Renal cortical epithelial cell (primary cell): ENCODE data around the gene ABHD3. TPM values are rescaled to one million over a fixed set of nuclear protein-coding genes. Genes with fewer than 3 reads are reported as not detected.
"Not testable (repeated sequence)": the region's sequence is repeated elsewhere in the genome, so short reads cannot be mapped to it uniquely, and the experiment has no call there.

Experiments used
- DNase-seq: peaks from one replicate; pipeline ENCODE4 v3.0.0-alpha.2; 2011; ENCODE audit warnings: low read depth
- total RNA-seq: library from RNA; depleted of rRNA; stranded (reverse); fragments of >200 nt; gene quantifications from 2 replicates; pipeline ENCODE4 v1.2.3, GENCODE V29; 2014

ABHD3 gene, protein sequence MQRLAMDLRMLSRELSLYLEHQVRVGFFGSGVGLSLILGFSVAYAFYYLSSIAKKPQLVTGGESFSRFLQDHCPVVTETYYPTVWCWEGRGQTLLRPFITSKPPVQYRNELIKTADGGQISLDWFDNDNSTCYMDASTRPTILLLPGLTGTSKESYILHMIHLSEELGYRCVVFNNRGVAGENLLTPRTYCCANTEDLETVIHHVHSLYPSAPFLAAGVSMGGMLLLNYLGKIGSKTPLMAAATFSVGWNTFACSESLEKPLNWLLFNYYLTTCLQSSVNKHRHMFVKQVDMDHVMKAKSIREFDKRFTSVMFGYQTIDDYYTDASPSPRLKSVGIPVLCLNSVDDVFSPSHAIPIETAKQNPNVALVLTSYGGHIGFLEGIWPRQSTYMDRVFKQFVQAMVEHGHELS
- 15.7 and 21.7 TPM in 2 replicates for total RNA-seq

DNA sequence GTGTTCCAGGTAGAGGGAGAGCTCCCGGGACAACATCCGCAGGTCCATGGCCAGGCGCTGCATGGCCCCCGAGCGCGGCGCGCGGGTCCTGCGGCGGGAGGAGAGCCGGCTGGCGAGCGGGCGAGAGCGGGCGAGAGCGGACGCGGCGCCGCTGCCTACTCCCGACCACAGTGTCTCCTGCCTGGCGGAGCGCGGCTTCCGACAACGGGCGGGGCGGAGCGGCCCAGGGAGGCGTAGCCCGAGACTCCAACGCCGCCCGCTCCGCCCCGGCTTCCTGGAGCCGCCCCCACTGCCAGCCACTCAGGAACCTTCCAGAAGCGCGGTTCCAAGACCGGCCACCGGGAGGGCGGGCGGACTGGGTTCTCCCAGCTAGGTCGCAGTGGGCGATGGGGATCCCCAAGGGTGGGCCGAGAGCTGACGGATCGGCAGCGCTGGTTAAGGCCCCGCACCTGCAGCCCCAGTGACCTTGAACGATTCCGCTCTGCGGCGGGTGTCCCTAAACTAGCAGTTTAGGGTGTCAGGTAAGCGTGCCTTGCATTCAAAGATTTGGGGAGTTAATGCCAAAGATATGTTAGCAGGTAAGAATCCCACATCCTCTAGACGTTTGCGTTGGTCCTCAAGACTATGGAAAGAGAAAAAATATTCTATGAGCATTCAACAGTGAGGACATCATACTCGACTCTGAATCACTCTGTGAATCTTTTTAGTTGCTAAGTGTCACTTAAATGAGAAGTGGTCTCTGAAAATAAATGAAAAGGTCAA, at the start of gene ABHD3:
ABHD3 (minus strand) TSS at position 172 of the 762 bp plus-strand sequence; CDS start at position 63, 109 bp downstream.
- peak; percentile 69 for DNase-seq

DNA sequence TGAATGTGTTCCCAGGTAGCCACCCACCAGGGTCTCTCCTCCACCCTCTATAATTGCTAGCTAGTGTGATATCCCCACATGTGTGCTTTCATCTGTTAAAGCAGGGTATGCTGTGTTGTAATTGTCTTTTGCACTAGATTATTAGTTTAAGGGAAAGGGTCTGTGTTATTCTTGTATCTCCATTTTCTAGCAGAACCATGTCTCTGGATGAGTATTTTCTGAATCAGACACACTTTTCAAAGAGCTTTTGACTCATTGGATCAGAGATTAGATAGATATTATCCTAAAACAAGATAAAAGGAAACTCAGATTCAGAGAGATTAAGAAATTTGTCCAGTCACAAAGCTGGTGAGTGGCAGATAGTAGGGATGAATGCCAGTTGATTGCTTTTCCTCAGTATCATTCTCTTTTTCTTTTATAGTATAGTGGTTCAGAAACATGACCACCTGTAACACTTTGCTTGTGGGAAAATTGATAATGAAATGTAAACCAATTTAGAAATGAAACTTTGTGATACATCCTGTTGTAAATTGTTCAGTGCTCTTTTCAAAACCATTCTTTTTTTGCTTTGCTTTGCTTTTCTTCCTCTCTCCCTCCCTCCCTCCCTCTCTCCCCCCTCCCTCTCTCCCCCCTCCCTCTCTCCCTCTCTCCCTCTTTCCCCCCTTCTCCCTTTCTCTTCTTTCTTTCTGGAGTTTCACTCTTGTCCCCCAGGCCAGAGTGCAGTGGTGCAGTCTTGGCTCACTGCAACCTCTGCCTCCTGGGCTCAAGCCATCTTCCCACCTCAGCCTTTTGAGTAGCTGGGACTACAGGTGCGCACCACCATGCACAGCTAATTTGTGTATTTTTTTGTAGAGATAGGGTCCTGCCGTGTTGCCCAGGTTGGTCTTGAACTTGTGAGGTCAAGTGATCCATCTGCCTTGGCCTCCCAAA, 43.5 kb upstream of the ABHD3 start:
- DNase-seq, result no peak

DNA sequence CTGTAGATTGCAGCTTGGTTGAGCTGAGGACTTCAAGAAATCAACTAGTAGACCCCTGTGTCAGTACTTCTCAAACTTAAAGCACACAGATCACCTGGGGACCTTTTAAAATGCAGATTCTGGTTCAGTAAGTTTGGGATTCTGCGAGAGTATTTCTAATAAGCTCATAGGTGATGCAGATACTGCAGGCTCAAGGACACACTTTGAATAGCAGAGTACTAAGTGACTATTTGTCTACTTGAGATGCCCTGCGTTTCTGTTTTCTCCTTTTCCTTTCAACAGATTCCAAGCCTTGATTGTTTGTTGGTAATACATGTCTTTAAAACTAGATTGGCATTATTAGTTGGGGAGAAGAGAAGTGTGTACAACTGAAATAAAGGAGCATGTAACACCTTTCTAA, 42.7 kb upstream of the ABHD3 start:
- DNase-seq, result no peak

DNA sequence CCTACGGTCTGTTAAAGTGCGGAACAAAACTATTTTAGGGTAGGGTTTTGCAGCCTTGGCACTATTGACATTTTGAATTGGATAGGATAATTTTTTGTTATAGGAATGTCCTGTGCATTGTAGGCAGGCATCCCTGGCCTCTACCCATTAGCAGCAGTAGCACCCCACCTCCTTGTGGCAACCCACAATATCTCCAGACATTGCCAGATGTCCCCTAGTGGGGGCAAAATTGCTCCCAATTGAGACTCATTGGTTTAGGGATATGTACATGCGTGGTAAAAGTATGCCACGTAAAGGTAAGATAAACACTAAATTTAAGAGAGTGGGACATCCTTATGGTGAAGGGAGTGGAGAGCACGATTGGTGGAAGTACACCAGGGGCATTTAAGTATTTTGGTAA, 40.7 kb upstream of the ABHD3 start:
- no peak for DNase-seq

DNA sequence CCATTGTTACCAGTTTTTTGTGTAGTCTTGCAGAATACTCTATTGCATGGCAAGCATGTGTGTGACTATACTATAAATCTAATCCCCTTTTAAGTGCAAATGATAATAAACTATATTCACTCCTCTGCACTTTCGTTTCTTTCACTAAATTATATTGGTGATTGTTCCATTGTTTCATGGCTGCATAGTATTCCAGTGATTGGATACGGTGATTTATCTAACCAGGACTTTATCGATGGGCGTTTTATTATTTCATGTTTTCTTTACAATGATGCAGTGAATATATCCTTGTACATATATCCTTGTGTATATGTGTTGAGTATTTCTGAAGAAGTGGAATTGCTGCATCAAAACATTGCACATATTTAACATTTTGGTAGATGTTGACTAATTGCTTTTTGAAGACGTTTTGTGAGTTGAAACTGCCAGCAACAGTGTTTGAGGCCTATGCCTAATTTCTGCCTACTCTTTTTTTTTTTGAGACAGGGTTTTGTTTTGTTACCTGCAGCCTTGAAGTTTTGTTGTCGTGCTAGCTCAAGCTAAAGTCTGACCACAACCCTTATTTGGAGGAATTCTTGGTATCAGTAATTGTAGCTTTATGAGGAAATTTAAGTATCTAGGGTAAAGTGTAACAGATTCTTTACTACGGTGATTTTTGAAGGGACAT, 38.7 kb upstream of the ABHD3 start:
- DNase-seq, result no peak

DNA sequence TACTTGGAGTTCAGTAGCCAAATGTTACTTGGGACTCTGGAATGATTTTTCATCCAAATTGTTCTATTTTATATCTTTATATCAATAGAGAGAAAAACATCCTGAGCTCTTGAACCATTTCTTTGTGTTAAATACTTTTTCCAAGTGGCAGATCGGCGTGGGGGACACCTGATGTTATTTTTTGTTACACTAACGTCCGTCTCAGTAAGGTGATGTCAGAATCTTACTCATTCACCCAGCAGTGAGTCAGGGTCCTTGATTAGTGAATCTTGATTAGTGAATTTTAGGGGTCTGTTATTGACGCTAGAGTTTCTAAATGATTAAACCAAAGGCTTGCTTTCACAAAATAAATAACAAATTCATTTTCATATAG, 37.7 kb upstream of the ABHD3 start:
- peak; percentile 36 for DNase-seq

DNA sequence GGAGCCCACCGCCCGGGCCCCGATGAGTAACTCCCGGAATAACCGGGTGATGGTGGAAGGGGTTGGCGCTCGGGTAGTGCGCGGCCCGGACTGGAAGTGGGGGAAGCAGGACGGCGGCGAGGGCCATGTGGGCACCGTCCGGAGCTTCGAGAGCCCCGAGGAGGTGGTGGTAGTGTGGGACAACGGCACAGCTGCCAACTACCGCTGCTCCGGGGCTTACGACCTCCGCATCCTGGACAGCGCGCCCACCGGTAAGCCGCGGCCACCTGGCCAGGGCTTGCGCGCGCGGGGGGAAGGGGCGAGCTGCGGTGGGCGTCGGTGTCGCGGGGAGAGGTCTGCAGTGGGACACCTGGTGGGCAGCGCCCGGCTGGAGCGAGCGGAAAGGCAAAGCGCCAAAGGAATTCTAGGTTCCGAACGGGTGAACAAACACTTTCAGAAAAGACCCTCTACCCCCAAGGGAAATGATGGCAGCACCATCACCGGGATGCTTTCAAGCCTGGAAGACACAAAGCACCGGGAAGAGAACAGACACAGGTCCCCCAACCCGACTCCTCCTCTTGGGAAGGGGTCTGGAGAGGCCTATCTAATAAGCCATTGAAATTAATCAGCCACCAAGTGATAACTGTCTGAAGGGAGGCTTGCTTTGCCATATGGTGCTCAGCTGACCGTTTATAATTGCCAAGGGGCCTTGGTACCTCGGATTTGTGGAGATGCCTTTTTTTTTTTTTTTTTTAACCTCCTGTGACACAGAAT, 37.2 kb upstream of the ABHD3 start:
- peak; percentile 11 for DNase-seq

DNA sequence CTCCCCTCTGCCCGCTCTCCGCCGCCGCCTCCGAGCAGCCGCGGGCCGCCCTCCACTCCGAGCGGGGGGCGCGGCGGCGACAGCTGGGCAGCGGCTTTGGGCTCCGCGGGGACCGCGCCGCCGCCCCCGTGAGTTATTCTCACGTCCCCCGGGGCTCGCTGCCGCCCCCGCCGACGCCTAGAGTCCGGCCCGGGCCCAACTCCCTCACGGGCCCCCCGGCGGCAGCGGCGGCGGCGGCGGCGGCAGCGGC, 36.7 kb upstream of the ABHD3 start:
- DNase-seq, result no peak

DNA sequence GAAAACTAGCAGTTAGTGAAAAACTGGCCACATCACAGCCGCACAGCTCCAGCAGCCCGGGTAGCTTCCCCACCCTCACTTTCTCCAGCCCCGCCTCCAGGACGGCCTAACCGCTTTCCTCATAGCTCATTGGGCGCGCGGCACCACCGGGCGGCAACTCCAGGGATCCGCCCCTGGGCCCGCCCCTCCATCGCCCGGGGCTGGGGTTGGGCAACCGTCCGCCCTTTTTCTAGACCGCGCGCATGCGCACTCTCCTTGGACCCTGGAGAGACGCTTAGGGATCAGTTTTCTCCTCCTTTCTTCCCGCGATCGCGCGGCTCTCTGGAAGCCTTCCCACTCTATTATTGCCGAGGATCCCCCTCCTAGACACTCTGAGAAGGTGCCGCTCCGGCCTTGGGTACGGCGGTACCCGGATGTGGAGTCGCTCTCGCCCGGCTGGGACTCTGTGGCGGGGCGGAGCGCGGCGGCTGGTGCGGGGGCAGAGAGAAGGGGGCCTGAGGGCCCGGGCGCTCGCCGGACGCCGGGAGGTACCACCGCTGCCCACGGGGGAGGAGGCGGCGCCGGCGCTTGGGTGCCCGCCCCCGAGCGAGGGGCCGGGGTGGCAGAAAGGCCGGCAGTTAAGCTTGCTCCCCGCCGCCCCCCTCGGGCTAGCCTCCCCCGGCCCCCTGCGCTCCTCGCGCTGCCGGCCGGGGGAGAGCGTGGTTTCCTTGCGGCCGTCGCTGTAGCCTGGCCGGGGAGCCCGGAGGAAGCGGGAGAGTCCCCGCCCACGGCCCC, 36.2 kb upstream of the ABHD3 start, which contains the start of gene MIB1:
MIB1 (plus strand) TSS at position 255 of the 774 bp plus-strand sequence. CDS start 792 bp downstream, outside the sequence.
- peak; percentile 87 for DNase-seq

DNA sequence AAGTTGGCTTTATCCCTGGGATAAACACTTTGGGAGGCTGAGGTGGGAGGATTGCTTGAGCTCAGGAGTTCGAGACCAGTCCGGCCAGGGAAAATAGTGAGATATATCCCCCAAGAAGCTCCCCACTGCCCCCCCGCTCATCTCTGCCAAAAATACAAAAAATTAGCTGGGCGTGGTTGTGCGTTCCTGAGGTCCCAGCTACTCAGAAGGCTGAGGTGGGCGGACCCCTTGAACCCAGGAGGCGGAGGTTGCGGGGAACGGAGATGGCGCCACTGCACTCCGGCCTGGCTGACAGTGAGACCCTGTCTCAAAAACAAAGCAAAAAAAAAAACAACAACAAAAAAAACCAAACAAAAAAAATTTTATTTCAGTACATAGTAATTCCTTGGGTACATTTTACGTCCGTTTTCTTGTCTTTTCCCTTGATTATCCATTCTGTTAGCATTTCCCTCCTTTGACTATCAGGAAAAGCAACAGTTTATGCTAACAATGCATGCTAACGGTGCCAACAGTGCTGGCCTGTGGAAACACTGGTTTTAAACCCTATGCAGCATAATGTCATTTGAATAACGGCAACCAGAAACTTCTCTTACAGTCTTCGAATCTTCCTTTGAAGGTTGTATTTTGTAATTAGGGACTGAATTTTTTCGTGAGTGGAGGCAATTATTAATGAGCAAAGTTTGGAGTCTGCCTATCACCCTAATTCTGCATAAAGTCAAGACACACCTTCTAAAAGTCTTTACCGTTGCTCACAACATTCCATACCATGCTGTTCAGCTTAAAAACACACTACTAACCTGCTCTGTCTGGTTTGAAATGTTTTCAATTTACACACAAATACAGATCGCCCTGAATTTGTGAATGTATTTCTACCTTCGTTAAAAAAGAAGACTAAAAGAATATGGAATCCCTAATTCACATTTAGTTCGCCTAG, 35.3 kb upstream of the ABHD3 start:
- DNase-seq, result no peak

DNA sequence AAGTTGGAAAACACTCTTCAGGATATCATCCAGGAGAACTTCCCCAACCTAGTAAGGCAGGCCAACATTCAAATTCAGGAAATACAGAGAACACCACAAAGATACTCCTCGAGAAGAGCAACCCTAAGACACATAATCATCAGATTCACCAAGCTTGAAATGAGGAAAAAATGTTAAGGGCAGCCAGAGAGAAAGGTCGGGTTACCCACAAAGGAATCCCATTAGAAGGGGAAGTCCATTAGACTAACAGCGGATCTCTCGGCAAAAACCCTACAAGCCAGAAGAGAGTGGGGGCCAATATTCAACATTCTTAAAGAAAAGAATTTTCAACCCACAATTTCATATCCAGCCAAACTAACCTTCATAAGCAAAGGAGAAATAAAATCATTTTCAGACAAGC, 32.4 kb upstream of the ABHD3 start:
- not testable (repeated sequence) for DNase-seq

DNA sequence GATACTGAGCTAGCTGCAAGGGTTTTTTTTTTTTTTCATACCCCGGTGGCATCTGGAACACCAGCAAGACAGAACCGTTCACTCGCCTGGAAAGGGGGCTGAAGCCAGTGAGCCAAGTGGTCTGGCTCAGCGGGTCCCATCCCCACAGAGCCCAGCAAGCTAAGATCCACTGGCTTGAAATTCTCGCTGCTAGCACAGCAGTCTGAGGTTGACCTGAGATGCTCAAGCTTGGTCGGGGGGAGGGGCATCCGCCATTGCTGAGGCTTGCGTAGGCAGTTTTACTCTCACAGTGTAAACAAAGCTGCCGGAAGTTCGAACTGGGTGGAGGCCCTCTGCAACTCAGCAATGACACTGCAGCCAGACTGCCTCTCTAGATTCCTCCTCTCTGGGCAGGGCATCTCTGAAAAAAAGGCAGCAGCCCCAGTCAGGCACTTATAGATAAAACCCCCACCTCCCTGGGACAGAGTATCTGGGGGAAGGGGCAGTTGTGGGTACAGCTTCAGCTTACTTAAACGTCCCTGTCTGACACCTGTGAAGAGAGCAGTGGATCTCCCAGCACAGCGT, 31.0 kb upstream of the ABHD3 start:
- DNase-seq, result no peak

DNA sequence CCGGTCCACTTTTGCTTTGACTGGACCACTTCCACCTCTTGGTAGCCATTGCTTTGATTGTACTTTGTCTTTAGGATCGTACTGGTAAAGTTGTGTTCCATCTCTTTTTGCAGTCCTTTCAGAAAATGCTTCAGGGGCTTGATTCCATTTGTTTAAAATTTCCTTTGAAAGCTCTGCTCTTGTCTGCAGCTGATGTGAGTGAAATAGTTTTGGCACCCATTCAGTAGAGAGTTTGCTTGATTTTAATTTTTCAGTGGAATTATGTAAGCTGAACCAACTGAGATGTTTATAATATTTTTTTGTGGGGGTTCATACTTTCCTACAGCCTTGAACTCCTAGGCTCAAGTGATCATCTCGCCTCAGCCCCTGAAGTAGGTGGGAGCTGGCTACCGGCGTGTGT, 28.4 kb upstream of the ABHD3 start:
- no peak for DNase-seq

DNA sequence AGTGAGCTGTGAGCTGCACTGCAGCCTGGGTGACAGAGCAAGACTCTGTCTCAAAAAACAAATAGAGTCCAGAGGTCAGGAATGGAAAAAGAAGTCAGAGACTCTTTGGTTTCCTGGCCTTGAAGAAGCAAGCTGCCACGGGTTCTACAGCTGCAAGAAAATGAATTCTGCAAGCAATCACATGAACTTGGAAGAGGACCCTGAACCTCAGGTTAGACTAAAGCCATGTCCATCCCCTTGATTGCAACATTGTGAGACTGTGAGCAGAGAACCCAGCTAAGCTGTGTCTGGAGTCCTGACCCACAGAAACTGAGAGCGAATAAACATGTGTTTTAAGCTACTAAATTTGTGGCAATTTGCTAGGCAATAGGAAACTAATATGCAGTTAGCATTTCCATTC, 23.1 kb upstream of the ABHD3 start:
- DNase-seq, result no peak

DNA sequence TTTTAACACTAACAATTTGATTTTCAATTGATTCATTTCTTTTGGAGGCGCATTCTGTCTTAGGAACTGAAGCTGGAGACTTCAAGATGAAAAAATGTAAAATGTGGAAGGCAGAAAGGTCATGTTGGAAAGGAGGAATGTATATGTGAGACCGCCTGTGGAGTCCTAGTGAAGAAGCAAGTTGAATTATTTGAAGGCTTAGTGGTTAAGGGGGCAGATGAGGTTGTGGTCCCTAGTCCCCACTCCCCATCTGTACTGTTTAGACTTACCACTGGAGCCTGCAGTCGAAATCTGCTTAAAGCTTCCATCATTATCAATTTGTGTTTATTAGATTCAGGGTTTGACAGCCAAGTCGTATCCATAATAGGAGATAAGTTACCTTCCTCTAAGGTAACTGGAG, 20.6 kb upstream of the ABHD3 start:
- DNase-seq, result no peak

DNA sequence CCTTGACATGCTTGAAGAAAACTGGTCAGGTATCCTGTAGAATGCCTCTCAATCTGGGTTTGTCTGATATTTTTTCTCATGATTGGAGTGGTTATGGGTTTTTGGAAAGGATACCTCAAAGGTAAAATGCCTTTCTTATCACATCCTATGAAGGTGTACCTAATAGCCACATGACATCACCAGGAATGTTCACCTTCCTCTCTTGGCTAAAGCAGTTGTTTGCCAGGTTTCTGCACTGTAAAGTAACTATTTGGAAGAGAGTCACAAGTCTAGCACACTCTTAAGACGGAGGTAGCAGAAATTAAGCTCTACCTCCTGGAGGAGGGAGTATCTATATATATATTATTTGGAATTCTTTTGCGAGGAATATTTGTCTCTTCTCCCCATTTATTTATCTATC, 18.1 kb upstream of the ABHD3 start:
- DNase-seq, result no peak

DNA sequence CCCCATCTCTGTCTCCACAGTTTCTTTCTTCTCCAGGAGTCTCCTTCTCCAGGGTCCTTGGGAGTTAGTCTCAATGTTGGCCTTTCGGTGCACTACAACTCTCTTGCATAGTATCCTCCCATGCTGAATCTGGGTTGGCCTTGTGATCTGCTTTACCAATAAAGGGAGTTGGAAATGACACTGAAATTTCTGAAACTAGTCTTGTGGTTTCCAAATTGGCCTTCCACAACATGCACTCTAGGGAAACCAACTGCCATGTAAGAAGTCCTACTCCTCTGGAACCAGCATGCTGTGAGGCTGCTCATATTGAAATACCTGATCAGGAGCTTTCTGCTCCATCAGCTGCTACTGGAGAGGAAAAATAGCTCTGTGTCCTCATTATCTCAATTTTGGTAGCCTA, 9.9 kb upstream of the ABHD3 start:
- no peak for DNase-seq

DNA sequence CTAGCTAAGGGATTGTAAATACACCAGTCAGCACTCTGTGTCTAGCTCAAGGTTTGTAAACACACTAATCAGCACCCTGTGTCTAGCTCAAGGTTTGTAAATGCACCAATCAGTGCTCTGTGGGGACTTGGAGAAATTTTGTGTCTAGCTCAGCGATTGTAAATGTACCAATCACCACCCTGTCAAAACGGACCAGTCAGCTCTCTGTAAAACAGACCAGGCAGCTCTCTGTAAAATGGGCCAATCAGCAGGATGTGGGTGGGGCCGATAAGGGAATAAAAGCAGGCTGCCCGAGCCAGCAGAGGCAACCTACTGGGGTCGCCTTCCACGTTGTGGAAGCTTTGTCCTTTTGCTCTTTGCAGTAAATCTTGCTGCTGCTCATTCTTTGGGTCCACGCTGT, 2.6 kb upstream of the ABHD3 start:
- not testable (repeated sequence) for DNase-seq

DNA sequence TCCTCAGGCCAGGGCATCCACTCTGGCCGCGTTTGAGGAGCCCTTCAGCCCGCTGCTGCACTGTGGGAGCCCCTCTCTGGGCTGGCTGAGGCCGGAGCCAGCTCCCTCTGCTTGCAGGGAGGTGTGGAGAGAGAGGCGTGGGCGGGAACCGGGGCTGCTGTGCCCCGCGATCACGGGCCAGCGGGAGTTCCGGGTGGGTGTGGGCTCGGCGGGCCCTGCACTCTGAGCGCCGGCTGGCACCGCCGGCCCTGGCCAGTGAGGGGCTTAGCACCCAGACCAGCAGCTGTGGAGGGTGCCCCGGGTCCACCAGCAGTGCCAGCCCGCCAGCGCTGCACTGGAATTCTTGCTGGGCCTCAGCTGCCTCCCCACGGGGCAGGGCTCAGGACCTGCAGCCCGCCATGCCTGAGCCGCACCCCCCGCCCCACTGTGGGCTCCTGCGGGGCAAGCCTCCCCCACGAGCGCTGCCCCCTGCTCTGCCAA, 1.9 kb upstream of the ABHD3 start:
- DNase-seq, result no peak
